ENCODE results near the gene GATA6.

DNA sequence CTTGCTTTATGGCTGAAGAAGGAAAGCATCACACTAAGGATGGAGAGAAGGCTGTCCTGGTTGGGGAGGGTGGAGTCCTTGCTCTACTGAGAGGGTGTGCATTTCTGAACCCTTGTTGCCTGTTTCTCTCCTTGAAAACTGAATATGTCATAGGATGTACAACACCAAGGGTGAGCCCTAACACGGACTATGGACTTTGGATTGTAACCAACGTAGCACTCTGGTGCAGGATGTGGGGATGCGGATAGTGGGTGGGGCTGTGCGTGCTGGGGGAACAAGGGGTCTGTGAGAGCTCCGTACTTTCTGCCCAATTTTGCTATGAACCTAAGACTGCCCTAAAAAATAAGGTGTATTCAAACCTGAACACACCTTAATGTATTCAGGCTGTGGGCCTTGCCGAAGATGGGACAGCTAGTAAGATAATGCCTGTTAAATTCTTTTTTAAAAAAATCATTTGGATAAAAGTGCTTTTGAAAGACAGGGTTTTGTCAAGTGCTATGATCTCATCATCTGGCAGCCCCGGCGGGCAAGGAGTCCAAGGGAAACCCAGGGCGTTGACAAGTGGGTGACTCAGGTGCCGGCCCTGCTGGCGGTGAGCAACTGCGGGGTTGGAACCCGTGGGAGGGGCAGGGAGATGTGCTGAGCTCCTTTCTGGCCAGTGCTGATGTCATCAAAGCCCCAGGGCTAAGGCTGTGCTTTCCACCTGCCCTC lies 54.0 kb downstream of the GATA6 start:
- TF ChIP-seq, protein P1, sequence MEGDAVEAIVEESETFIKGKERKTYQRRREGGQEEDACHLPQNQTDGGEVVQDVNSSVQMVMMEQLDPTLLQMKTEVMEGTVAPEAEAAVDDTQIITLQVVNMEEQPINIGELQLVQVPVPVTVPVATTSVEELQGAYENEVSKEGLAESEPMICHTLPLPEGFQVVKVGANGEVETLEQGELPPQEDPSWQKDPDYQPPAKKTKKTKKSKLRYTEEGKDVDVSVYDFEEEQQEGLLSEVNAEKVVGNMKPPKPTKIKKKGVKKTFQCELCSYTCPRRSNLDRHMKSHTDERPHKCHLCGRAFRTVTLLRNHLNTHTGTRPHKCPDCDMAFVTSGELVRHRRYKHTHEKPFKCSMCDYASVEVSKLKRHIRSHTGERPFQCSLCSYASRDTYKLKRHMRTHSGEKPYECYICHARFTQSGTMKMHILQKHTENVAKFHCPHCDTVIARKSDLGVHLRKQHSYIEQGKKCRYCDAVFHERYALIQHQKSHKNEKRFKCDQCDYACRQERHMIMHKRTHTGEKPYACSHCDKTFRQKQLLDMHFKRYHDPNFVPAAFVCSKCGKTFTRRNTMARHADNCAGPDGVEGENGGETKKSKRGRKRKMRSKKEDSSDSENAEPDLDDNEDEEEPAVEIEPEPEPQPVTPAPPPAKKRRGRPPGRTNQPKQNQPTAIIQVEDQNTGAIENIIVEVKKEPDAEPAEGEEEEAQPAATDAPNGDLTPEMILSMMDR (IDR thresholded peaks at IDR 0.05): no peak
- no peak for TF ChIP-seq POLR2A (IDR thresholded peaks at IDR 0.05)
- TF ChIP-seq POLR2AphosphoS5 (IDR thresholded peaks at IDR 0.05): peak in 2 of 3 donors; percentile 33 to 51
